Parathyroid adenoma (tissue), 2 donors: ENCODE data around the gene SLC18B1.

Experiments
- H2AFZ ChIP-seq: fragments of 300-600 bp; sonication (generic); one replicate; pipeline ENCODE4 v1.7.0; 2017; ENCODE audit warnings: antibody characterized with exemption, mild to moderate bottlenecking
- H3K27ac ChIP-seq: fragments of 300-600 bp; sonication (generic); one replicate; pipeline ENCODE4 v1.7.0; 2017
- H3K27me3 ChIP-seq: fragments of 300-600 bp; sonication (generic); one replicate; pipeline ENCODE4 v1.7.0; 2017; ENCODE audit warnings: low read length; ENCODE audit not compliant: control insufficient read depth, insufficient read depth
- H3K36me3 ChIP-seq: fragments of 300-600 bp; sonication (generic); one replicate; pipeline ENCODE4 v1.7.0; 2017; ENCODE audit warnings: low read length; ENCODE audit not compliant: control insufficient read depth, insufficient read depth
- H3K4me1 ChIP-seq: fragments of 300-600 bp; sonication (generic); one replicate; pipeline ENCODE4 v1.7.0; 2017; ENCODE audit warnings: control low read depth
- H3K4me2 ChIP-seq: fragments of 300-600 bp; sonication (generic); one replicate; pipeline ENCODE4 v1.7.0; 2017; ENCODE audit warnings: low read length
- H3K4me3 ChIP-seq: fragments of 300-600 bp; sonication (generic); one replicate; pipeline ENCODE4 v1.7.0; 2017; ENCODE audit warnings: low read depth, low read length
- H3K79me2 ChIP-seq: fragments of 300-600 bp; sonication (generic); one replicate; pipeline ENCODE4 v1.7.0; 2017; ENCODE audit warnings: control low read depth
- H3K9ac ChIP-seq: fragments of 300-600 bp; sonication (generic); one replicate; pipeline ENCODE4 v1.7.0; 2017; ENCODE audit warnings: mild to moderate bottlenecking
- H3K9me3 ChIP-seq: fragments of 300-600 bp; sonication (generic); one replicate; pipeline ENCODE4 v1.7.0; 2017; ENCODE audit warnings: low read length; ENCODE audit not compliant: control insufficient read depth
- TF ChIP-seq, protein P1 (sequence below): fragments of 300-600 bp; sonication (generic); IDR thresholded peaks from one replicate; pipeline ENCODE4 v1.7.0; 2017; ENCODE audit warnings: antibody characterized with exemption, mild to moderate bottlenecking
- donor health status: primary hyperparathyroidism.

SLC18B1 gene

DNA sequence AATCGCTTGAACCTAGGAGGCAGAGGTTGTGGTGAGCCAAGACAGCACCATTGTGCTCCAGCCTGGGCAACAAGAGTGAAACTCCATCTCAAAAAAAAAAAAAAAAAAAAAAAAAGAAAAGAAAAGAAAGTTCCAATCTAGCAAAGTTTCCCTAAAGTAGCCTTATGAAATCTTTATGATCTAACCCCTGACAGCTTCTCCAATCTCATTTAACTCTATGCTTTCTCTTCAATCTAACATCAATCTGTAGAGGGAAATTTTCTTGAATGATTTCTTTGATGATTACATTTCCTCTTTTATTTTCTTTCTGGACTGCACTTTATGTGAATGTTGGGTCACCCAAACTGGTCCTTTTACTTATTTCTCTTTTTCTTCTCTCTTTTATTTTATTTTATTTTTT lies 2.2 kb upstream of the SLC18B1 start:
- no peaks in the 10 kb centered on the region for H3K36me3 ChIP-seq
- no peaks in the 10 kb centered on the region for H3K9me3 ChIP-seq
- H3K27me3 ChIP-seq, result no peaks in the 10 kb centered on the region
- H3K4me1 ChIP-seq, result no peaks in the 10 kb centered on the region
- no peak overlapping the region for H3K4me3 ChIP-seq
- no peak overlapping the region for H3K27ac ChIP-seq
- TF ChIP-seq, protein P1, sequence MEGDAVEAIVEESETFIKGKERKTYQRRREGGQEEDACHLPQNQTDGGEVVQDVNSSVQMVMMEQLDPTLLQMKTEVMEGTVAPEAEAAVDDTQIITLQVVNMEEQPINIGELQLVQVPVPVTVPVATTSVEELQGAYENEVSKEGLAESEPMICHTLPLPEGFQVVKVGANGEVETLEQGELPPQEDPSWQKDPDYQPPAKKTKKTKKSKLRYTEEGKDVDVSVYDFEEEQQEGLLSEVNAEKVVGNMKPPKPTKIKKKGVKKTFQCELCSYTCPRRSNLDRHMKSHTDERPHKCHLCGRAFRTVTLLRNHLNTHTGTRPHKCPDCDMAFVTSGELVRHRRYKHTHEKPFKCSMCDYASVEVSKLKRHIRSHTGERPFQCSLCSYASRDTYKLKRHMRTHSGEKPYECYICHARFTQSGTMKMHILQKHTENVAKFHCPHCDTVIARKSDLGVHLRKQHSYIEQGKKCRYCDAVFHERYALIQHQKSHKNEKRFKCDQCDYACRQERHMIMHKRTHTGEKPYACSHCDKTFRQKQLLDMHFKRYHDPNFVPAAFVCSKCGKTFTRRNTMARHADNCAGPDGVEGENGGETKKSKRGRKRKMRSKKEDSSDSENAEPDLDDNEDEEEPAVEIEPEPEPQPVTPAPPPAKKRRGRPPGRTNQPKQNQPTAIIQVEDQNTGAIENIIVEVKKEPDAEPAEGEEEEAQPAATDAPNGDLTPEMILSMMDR, result no peak
- H2AFZ ChIP-seq, result no peak overlapping the region
- H3K9ac ChIP-seq, result no peak overlapping the region
- no peak overlapping the region for H3K4me2 ChIP-seq
- no peaks in the 10 kb centered on the region for H3K79me2 ChIP-seq

DNA sequence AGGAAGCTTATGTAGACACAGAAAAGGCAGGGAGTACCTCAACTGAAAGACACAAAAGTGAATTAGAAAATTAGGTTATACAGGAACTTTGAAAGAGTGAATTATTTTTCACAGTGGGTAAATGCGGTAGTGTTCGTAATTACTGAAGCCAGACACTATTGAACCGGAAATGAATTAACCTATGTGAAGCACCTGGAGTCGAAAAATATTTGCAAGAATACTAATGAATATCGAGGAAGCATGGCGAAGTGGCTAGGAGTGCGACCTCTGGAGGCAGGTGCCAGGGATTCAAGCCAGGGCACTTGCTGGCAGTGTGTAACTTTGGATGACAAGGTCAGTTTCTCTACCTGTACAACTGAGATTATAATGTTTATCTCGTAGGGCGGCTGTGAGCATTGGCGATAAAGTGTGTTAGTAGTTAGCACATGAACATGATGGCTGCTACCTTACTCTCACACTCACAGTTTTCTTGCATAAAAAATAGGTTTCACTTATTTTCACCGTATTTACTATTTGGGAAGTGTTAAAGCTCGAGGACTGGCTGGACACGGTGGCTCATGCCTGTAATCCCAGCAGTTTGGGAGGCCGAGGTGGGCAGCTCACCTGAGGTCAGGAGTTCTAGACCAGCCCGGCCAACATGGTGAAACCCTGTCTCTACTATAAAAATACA lies 567 bp upstream of the SLC18B1 start:
- Histone ChIP-seq H3K9me3 (no peaks in the 10 kb centered on the region), H2AFZ (no peak overlapping the region), H3K9ac (no peak overlapping the region), H3K4me1 (no peaks in the 10 kb centered on the region), H3K79me2 (no peaks in the 10 kb centered on the region), H3K27ac (no peak overlapping the region), H3K36me3 (no peaks in the 10 kb centered on the region), H3K4me3 (no peak overlapping the region), H3K27me3 (no peaks in the 10 kb centered on the region), H3K4me2 (peak overlapping the region; percentile 95)
- TF ChIP-seq, protein P1, result peak; percentile 84

DNA sequence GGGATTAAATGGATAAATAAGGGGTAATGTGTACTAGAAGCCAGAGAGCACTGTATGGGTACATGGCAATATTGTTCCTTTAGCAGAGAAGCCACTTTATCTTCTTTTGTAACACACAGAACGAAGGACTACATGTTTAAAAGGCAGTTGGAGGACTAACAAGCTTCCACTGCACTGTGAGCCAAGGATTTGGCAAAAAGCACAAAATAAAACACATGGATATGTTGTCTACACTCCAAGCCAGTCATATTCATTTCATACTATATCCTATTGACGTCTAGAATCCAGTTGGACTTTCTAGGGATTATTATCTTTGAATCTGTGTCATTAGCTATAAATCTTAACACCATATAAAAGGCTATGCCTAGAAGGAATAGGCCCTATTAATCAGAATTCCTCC lies 3.0 kb downstream of the SLC18B1 start:
- H3K4me2 ChIP-seq, result no peak overlapping the region
- no peak overlapping the region for H3K9ac ChIP-seq
- TF ChIP-seq, protein P1, result no peak
- H2AFZ ChIP-seq, result no peak overlapping the region
- no peaks in the 10 kb centered on the region for H3K9me3 ChIP-seq
- no peaks in the 10 kb centered on the region for H3K79me2 ChIP-seq
- H3K27me3 ChIP-seq, result no peaks in the 10 kb centered on the region
- H3K36me3 ChIP-seq, result no peaks in the 10 kb centered on the region
- no peak overlapping the region for H3K4me3 ChIP-seq
- no peaks in the 10 kb centered on the region for H3K4me1 ChIP-seq
- no peak overlapping the region for H3K27ac ChIP-seq

DNA sequence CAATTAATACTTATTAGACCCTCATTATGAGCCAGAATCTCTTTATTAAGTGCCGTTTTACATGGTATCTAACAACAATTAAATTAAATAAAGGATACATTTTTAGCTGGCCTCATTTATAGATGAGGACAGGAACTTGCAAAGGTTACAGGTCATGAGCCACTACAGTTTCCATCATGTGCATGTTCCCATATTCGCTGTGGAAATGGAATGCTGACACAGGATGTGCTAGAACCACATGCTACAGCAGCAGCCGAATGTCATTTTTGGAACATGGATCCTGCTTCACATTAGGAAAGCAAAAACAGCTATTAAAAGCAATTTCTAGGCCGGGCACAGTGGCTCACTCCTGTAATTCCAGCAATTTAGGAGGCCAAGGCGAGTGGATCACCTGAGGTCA lies 5.9 kb downstream of the SLC18B1 start:
- Histone ChIP-seq H3K36me3 (no peaks in the 10 kb centered on the region), H2AFZ (no peak overlapping the region)

More for the DNA sequence above, 5.9 kb downstream of the SLC18B1 start:
- Histone ChIP-seq H3K9ac (no peak overlapping the region), H3K4me3 (no peak overlapping the region), H3K27me3 (no peaks in the 10 kb centered on the region), H3K9me3 (no peaks in the 10 kb centered on the region), H3K79me2 (no peaks in the 10 kb centered on the region), H3K27ac (no peak overlapping the region), H3K4me1 (no peaks in the 10 kb centered on the region), H3K4me2 (no peak overlapping the region)
- TF ChIP-seq, protein P1, result no peak
